ENCODE results near the gene ATG4C.
A peak's percentile ranks its signal among the peaks of the same experiment; 100 is the strongest.
"Not testable (repeated sequence)": the region's sequence is repeated elsewhere in the genome, so short reads cannot be mapped to it uniquely, and the experiment has no call there.

The ATG4C gene

GRCh38 chr1:62783736-62784508 lies at the start of gene ATG4C:
Gene ATG4C (plus strand): TSS chr1:62784132. CDS start chr1:62803787, 19,655 bp downstream.
- peak; percentile 90 for DNase-seq

GRCh38 chr1:62735491-62736171 lies 48.3 kb upstream of the ATG4C start:
- no peak for DNase-seq

GRCh38 chr1:62740701-62741100 lies 43.2 kb upstream of the ATG4C start:
- not testable (repeated sequence) for DNase-seq

GRCh38 chr1:62744611-62745577 lies 39.0 kb upstream of the ATG4C start:
- DNase-seq, result no peak

GRCh38 chr1:62746086-62746808 lies 37.7 kb upstream of the ATG4C start:
- no peak for DNase-seq

- no peak for DNase-seq
Observed at GRCh38 chr1:62746809-62747138, 37.2 kb upstream of the ATG4C start.

GRCh38 chr1:62753031-62753965 lies 30.6 kb upstream of the ATG4C start:
- DNase-seq, result no peak

GRCh38 chr1:62754938-62755337 lies 29.0 kb upstream of the ATG4C start:
- not testable (repeated sequence) for DNase-seq

GRCh38 chr1:62756255-62756884 lies 27.6 kb upstream of the ATG4C start:
- not testable (repeated sequence) for DNase-seq

GRCh38 chr1:62759232-62759875 lies 24.6 kb upstream of the ATG4C start:
- not testable (repeated sequence) for DNase-seq

GRCh38 chr1:62760021-62760782 lies 23.7 kb upstream of the ATG4C start:
- not testable (repeated sequence) for DNase-seq

GRCh38 chr1:62761223-62761870 lies 22.6 kb upstream of the ATG4C start:
- not testable (repeated sequence) for DNase-seq

- DNase-seq, result not testable (repeated sequence)
Observed at GRCh38 chr1:62762027-62762426, 21.9 kb upstream of the ATG4C start.

- no peak for DNase-seq
Observed at GRCh38 chr1:62765981-62766380, 18.0 kb upstream of the ATG4C start.

GRCh38 chr1:62768551-62768950 lies 15.4 kb upstream of the ATG4C start:
- not testable (repeated sequence) for DNase-seq

GRCh38 chr1:62772607-62773295 lies 11.2 kb upstream of the ATG4C start:
- no peak for DNase-seq

GRCh38 chr1:62774006-62774405 lies 9.9 kb upstream of the ATG4C start:
- DNase-seq, result no peak

GRCh38 chr1:62774971-62775595 lies 8.8 kb upstream of the ATG4C start:
- DNase-seq, result no peak
